GM12892 (cell line): ENCODE measurements around the gene MN1.

ENCODE experiments used
- POLR2A ChIP-seq: IDR thresholded peaks from 2 replicates; pipeline ENCODE4 v1.6.1; 2011; ENCODE audit warnings: low read depth, low read length, control low read depth
- POLR2AphosphoS5 ChIP-seq: IDR thresholded peaks from 2 replicates; pipeline ENCODE4 v1.6.1; 2011; ENCODE audit warnings: low read depth, low read length, control low read depth
- TAF1 ChIP-seq: IDR thresholded peaks from 2 replicates; pipeline ENCODE4 v1.6.1; 2011; ENCODE audit warnings: low read depth, mild to moderate bottlenecking, control low read depth, low read length, borderline replicate concordance

DNA sequence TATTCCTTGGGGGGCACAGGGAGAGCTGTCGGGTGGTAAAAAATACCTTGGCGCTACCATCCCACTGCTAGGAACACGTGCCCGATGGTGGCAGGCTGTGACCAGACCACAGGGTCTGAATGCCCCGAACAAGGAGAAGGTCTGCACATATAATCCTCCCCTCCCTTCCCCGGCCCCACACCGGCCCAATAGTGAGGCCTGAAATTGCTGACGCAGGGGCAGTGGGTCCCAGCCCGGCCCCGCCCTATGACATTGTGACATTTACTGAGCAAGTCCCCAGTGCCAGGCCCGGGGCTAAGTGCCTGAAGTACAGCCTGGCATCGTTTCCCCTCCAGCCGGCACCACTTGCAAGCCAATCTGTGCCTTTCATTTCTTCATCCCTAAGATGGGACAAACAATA is 19.5 kb downstream of the MN1 start:
- TF ChIP-seq POLR2AphosphoS5 = no peak
- TF ChIP-seq POLR2A = no peak
- TF ChIP-seq TAF1 = no peak
